ENCODE measurements around the gene TRIM14.

DNA sequence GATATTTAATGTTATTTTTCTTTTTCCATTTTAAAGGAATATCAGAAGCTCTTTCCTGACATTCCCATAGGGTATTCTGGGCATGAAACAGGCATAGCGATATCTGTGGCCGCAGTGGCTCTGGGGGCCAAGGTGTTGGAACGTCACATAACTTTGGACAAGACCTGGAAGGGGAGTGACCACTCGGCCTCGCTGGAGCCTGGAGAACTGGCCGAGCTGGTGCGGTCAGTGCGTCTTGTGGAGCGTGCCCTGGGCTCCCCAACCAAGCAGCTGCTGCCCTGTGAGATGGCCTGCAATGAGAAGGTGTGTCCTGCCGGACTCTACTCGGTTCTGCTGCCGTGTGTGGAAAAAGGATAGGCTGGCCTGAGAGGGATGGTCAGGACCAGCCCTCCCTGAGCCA, 38.2 kb downstream of the TRIM14 start:
- TF ChIP-seq CTCF (conservative IDR thresholded peaks at IDR 0.05), result no peak
- TF ChIP-seq EZH2 (IDR thresholded peaks at IDR 0.05; ENCODE audit: low read depth), result no peak
